ENCODE data around the gene SIN3B.

Gene SIN3B

DNA sequence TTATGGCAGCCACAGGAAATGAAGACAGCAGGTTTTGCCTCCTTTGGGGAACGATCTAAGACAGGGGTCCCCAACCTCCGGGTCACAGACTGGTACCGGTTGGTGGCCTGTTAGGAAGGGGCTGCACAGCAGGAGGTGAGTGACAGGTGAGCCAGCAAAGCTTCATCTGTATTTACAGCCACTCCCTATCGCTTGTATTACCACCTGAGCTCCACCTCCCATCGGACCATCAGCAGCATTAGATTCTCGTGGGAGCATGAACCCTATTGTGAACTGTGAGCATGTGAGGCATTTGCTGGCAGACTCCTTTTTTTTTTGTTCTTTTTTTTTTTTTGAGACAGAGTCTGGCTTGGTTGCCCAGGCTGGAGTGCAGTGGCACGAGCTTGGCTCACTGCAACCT is 81.8 kb downstream of the SIN3B start:
- no peak for DNase-seq (ENCODE audit: low spot score)

DNA sequence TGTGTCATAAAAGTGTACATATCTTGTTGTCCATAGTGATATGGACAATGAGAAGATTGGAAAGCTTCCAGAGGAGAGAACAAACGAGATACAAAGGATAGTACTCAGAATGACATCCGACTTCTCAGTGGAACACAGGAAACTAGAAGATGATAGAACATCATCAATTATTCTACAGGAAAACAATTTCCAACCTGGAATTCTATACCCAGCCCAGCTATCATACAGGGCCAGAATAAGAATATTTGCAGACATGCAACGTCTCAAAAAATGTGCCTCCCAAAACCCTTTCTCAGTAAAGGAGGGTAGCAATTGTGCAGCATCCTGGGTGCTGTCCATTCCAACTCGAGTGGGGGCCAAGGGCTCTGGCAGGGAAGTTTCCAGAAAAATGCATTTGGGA is 83.6 kb downstream of the SIN3B start:
- no peak for DNase-seq (ENCODE audit: low spot score)

- no peak for DNase-seq (ENCODE audit: low spot score)
These were observed 85.2 kb downstream of the SIN3B start for GRCh38 chr19:16914421-16914820.

- DNase-seq (ENCODE audit: low spot score), result no peak
These were observed 85.9 kb downstream of the SIN3B start for GRCh38 chr19:16915135-16915534.

- DNase-seq (ENCODE audit: low spot score), result no peak
These were observed 86.5 kb downstream of the SIN3B start for GRCh38 chr19:16915734-16916133.

DNA sequence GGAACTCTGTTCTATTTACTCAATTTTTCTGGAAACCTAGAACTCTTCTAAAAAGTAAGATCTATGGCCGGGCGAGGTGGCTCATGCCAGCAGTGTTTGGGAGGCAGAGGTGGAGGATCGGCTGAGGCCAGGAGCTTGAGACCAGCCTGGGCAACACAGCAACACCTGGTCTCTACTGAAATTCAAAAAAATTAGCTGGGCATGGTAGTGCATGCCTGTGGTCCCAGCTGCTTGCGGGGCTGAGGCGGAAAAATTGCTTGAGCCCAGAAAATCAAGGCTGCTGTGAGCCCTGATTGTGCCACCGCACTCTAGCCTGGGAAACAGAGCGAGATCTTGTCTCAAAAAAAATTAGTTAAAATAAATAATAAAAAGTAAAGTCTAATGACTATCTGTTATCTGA is 88.2 kb downstream of the SIN3B start:
- no peak for DNase-seq (ENCODE audit: low spot score)

- no peak for DNase-seq (ENCODE audit: low spot score)
These were observed 90.3 kb downstream of the SIN3B start for GRCh38 chr19:16919496-16919895.

- DNase-seq (ENCODE audit: low spot score), result no peak
These were observed 91.8 kb downstream of the SIN3B start for GRCh38 chr19:16920816-16921529.

DNA sequence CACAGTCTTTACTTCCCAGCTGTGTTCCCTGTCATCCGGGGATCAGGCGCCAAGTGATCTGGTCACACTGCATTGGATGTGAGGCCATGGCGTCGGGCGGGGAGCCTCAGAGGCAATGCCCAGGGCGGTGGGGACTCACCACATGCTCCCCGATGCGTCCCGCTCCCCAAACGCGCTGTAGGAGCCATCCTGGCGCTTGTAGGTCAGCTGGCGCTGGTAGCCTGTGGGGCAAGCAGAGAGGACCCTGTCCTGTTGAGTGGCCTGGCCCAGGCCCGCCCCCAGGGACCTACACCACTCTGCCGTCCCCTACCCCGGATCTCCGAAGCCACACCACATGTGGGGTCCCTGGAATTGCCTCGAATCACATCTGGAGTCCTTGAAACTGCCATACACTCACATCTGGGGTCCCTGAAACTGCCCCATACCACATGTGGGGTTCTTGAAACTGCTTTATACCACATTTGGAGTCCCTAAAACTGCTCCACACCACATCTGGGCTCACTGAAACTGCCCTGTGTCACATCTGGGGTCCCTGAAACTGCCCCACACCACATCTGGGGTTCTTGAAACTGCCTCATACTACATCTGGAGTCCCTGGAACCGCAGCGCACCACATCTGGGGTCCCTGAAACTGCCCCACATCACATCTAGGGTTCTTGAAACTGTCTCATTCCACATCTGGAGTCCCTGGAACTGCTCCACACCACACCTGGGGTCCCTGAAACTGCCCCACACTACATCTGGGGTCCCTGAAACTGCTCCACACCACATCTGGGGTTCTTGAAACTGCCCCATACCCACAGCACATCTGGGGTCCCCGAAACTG is 92.8 kb downstream of the SIN3B start:
- no peak for DNase-seq (ENCODE audit: low spot score)

GRCh38 chr19:16922592-16922934 is 93.4 kb downstream of the SIN3B start:
- no peak for DNase-seq (ENCODE audit: low spot score)

DNA sequence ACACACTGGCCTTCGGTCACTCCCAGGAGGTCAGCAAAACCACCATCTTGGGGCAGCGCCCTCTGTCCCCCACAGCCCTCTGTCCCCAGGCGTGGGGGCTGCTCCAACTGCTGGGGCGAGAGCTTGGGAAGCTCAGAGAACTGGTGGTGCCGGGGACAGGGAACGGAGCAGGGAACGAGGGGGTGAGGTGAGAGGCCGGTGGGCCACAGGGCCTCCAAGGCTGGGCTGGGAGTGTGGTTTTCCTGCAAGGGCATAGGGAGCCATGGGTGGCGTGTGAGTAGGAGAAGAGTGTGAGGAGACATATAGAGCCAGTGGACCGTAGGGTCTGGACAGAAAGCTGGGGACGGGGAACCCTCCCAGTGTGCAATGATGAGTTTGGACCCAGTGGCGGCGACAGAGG is 93.8 kb downstream of the SIN3B start:
- no peak for DNase-seq (ENCODE audit: low spot score)

GRCh38 chr19:16927883-16928282 is 98.7 kb downstream of the SIN3B start:
- no peak for DNase-seq (ENCODE audit: low spot score)

DNA sequence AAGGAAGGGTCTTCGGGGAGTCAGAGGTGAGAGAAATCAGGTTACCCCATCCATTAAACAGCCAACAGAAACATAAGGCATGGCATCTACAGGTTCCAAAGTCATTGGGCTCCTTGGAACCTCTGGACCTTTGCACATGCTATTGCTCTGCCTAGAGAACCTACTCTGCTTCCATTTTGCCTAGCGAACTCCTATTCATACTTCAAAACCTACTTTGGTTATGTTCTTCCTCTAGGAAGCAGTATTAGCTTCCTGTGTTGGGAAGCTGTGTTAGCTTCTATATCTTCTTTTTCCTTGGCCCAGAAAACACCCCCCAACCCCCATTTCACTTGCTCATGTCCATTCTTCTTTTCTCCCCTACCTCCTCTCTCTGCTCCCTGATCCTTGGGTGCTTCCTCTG is 99.2 kb downstream of the SIN3B start:
- DNase-seq (ENCODE audit: low spot score), result no peak

DNA sequence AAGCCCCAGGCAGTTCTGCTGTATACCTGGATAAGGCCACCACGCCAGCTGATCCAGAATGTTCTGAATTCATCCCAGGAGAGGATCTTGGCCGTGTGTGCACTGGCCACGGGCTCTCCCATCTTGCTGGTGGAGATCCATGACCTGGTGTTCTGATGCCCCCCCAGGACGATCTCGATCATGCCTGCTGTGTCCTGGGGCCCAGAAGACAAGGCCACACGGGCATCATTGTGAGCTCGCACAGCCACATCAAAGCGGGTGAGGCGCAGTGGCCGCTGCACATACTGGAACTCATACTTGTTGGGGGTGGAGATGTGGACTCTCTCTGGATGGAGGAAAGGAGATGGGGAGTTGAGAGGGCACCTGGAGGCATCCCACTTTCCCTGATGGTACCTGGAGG is 99.7 kb downstream of the SIN3B start:
- no peak for DNase-seq (ENCODE audit: low spot score)
